Islet precursor cell (in vitro differentiated cells): ENCODE data around the gene ATL1.
"Not testable (repeated sequence)": the region's sequence is repeated elsewhere in the genome, so short reads cannot be mapped to it uniquely, and the experiment has no call there.

ENCODE experiments used
- DNase-seq: peaks from one replicate; pipeline ENCODE4 v3.0.0-alpha.2; 2018

The ATL1 gene

GRCh38 chr14:50659327-50659974 lies 99.5 kb downstream of the ATL1 start:
- DNase-seq = no peak

- DNase-seq = not testable (repeated sequence)
Measured at GRCh38 chr14:50664579-50664978, 104.6 kb downstream of the ATL1 start.

GRCh38 chr14:50665300-50665699 lies 105.4 kb downstream of the ATL1 start:
- not testable (repeated sequence) for DNase-seq

GRCh38 chr14:50666772-50667683 lies 107.1 kb downstream of the ATL1 start:
- peak; percentile 78 for DNase-seq

GRCh38 chr14:50667684-50667995 lies 107.7 kb downstream of the ATL1 start:
- no peak for DNase-seq

GRCh38 chr14:50667996-50668825 lies 108.3 kb downstream of the ATL1 start, which contains the start of gene SAV1:
Gene SAV1 (minus strand): TSS chr14:50668306. CDS start chr14:50667967, 339 bp downstream.
- DNase-seq = peak; percentile 89

- no peak for DNase-seq
Measured at GRCh38 chr14:50668826-50669143, 108.8 kb downstream of the ATL1 start.

GRCh38 chr14:50669441-50669986 lies 109.6 kb downstream of the ATL1 start:
- no peak for DNase-seq

GRCh38 chr14:50670196-50670865 lies 110.4 kb downstream of the ATL1 start:
- DNase-seq = no peak

GRCh38 chr14:50670866-50671256 lies 110.9 kb downstream of the ATL1 start:
- no peak for DNase-seq

GRCh38 chr14:50675597-50675996 lies 115.7 kb downstream of the ATL1 start:
- peak; percentile 66 for DNase-seq

- no peak for DNase-seq
Measured at GRCh38 chr14:50676814-50677516, 117.0 kb downstream of the ATL1 start.

- DNase-seq = no peak
Measured at GRCh38 chr14:50677527-50678063, 117.7 kb downstream of the ATL1 start.

GRCh38 chr14:50678163-50678562 lies 118.2 kb downstream of the ATL1 start:
- DNase-seq = no peak

- DNase-seq = no peak
Measured at GRCh38 chr14:50679674-50680073, 119.7 kb downstream of the ATL1 start.
